Skin epidermis (tissue), 12 donors: ENCODE measurements around the gene FNBP1.

ENCODE experiments used
- H3K27ac ChIP-seq, 21 experiments: fragments of 200-600 bp; sonication (generic) in 11 of 21; one replicate each; pipeline ENCODE4 v1.5.0; 2020; ENCODE audit warnings: mild to moderate bottlenecking in 3 of 21, inconsistent platforms in 2 of 21, moderate library complexity in 2 of 21
- H3K4me3 ChIP-seq, 7 experiments: fragments of 200-600 bp; sonication (generic) in 2 of 7; one replicate each; pipeline ENCODE4 v1.5.0; 2020; ENCODE audit warnings: inconsistent platforms in 2 of 7, mild to moderate bottlenecking in 2 of 7, moderate library complexity in 1 of 7

FNBP1 gene

GRCh38 chr9:129887334-129888292 is 155.4 kb downstream of the FNBP1 start:
- Histone ChIP-seq H3K27ac (peak overlapping the region in 20 of 21 experiments; percentile 24 to 98 (median 88)), H3K4me3 (peak overlapping the region in 5 of 7 experiments; percentile 1 to 24 (median 13))

- peak overlapping the region; percentile 32 to 43 (median 38) for H3K4me3 ChIP-seq
- H3K27ac ChIP-seq: peak overlapping the region; percentile 72 to 98 (median 90)
Observed at GRCh38 chr9:129886226-129887174, 156.5 kb downstream of the FNBP1 start.

- peak overlapping the region; percentile 72 to 98 (median 90) for H3K27ac ChIP-seq
- H3K4me3 ChIP-seq: peak overlapping the region; percentile 32 to 43 (median 38)
Observed at GRCh38 chr9:129885670-129886106, 157.3 kb downstream of the FNBP1 start.

GRCh38 chr9:129885018-129885669 is 157.8 kb downstream of the FNBP1 start:
- H3K27ac ChIP-seq: peak overlapping the region; percentile 72 to 98 (median 90)
- peak overlapping the region; percentile 32 to 43 (median 38) for H3K4me3 ChIP-seq

GRCh38 chr9:129884220-129885017 is 158.6 kb downstream of the FNBP1 start:
- H3K27ac ChIP-seq: peak overlapping the region; percentile 72 to 98 (median 90)
- H3K4me3 ChIP-seq: peak overlapping the region; percentile 32 to 43 (median 38)

GRCh38 chr9:129881547-129882324 is 161.3 kb downstream of the FNBP1 start:
- peak overlapping the region in 2 of 21 experiments; percentile 17 to 39 for H3K27ac ChIP-seq

GRCh38 chr9:129880654-129881546 is 162.1 kb downstream of the FNBP1 start:
- Histone ChIP-seq H3K4me3 (no peak overlapping the region), H3K27ac (peak overlapping the region in 2 of 21 experiments; percentile 17 to 39)

More at GRCh38 chr9:129881547-129882324, 161.3 kb downstream of the FNBP1 start:
- H3K4me3 ChIP-seq: no peak overlapping the region

- Histone ChIP-seq H3K27ac (no peak overlapping the region), H3K4me3 (no peak overlapping the region)
Observed at GRCh38 chr9:129879991-129880653, 162.9 kb downstream of the FNBP1 start.

GRCh38 chr9:129879103-129879699 is 163.8 kb downstream of the FNBP1 start:
- Histone ChIP-seq H3K4me3 (no peak overlapping the region), H3K27ac (no peak overlapping the region)

- H3K27ac ChIP-seq: peak overlapping the region in 1 of 21 experiments; percentile 20
- H3K4me3 ChIP-seq: no peak overlapping the region
Observed at GRCh38 chr9:129878291-129878690, 164.7 kb downstream of the FNBP1 start.

GRCh38 chr9:129876815-129877214 is 166.2 kb downstream of the FNBP1 start:
- H3K4me3 ChIP-seq: no peak overlapping the region
- peak overlapping the region in 1 of 21 experiments; percentile 50 for H3K27ac ChIP-seq

- H3K27ac ChIP-seq: no peak overlapping the region
- H3K4me3 ChIP-seq: no peak overlapping the region
Observed at GRCh38 chr9:129875687-129876395, 167.1 kb downstream of the FNBP1 start.

GRCh38 chr9:129875181-129875611 is 167.8 kb downstream of the FNBP1 start:
- Histone ChIP-seq H3K27ac (no peak overlapping the region), H3K4me3 (no peak overlapping the region)

GRCh38 chr9:129874261-129875101 is 168.5 kb downstream of the FNBP1 start:
- no peak overlapping the region for H3K27ac ChIP-seq
- no peak overlapping the region for H3K4me3 ChIP-seq
